GM20000 (cell line): ENCODE results near the gene FAH.

Source experiments
- DNase-seq: peaks from one replicate; pipeline ENCODE4 v3.0.0; 2012; ENCODE audit warnings: low spot score
- TF ChIP-seq, protein P1 (sequence below): IDR thresholded peaks from 2 replicates; pipeline ENCODE4 v1.5.1; 2012; ENCODE audit warnings: mild to moderate bottlenecking, control low read depth; ENCODE audit errors: extremely low read depth, missing control alignments

FAH gene

DNA sequence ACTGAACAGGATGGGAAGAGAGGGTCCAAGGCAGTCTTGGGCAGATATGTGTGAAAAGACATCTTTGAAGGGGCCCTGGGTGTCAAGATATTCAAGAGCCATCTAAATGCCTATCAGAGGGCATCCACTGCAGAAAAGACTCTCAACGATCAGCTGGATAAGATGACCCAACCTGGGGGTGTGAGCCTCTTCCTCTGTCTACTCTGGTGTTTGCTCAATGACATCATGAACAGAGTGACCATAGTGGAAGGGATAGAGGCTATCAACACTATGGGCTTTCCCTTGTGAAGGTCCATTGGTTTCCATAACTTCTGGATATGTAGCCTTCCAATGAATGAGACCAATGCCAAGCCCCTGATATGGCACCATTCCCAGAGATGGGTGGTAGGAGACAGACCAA, 42.1 kb downstream of the FAH start:
- DNase-seq = no peak
- TF ChIP-seq, protein P1, sequence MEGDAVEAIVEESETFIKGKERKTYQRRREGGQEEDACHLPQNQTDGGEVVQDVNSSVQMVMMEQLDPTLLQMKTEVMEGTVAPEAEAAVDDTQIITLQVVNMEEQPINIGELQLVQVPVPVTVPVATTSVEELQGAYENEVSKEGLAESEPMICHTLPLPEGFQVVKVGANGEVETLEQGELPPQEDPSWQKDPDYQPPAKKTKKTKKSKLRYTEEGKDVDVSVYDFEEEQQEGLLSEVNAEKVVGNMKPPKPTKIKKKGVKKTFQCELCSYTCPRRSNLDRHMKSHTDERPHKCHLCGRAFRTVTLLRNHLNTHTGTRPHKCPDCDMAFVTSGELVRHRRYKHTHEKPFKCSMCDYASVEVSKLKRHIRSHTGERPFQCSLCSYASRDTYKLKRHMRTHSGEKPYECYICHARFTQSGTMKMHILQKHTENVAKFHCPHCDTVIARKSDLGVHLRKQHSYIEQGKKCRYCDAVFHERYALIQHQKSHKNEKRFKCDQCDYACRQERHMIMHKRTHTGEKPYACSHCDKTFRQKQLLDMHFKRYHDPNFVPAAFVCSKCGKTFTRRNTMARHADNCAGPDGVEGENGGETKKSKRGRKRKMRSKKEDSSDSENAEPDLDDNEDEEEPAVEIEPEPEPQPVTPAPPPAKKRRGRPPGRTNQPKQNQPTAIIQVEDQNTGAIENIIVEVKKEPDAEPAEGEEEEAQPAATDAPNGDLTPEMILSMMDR = no peak

GRCh38 chr15:80199366-80199765, 46.6 kb downstream of the FAH start:
- DNase-seq = no peak
- TF ChIP-seq, protein P1 = no peak

- TF ChIP-seq, protein P1 = no peak
- no peak for DNase-seq
Observed at GRCh38 chr15:80199869-80200268, 47.1 kb downstream of the FAH start.

DNA sequence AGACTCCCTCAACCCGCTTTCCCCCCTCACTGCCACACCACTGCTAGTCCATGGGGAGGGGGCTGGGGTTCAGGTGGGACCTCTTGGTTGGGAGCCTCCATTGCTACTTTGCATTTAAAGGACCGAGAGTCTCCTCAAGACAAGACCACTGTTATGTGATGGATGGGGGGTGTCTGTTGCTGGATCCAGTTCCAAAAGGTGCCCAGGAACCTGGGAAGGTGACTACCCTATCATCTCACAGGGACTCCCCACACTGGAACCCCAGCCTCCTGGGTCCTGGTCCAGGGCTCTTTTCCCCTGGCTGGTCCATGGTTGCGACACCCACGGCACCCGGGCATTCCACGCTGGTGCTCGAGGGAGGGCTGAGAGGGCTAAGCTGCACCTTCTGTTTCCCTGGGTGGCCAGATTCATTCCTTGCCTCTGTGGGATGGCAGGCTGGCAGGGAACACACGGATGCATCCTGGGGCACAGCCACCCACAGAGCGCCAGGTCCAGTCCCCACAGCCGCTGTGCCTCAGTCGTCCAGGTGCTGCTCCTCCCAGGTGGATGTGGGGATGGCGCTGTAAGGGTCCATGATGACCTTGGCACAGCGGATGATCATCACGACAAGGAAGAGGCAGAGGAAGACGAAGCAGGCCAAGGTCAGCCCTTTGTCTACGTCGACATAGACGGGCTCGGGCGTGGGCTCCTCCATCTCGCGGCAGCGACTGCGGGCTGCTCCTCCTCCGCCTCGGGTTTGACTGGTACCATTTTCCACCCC, 48.6 kb downstream of the FAH start:
- TF ChIP-seq, protein P1 = no peak
- DNase-seq = no peak

- TF ChIP-seq, protein P1 = no peak
Observed at GRCh38 chr15:80202016-80202315, 49.2 kb downstream of the FAH start.

GRCh38 chr15:80202641-80203360, 50.0 kb downstream of the FAH start:
- DNase-seq = no peak
- TF ChIP-seq, protein P1 = no peak

More at GRCh38 chr15:80202016-80202315, 49.2 kb downstream of the FAH start:
- no peak for DNase-seq

GRCh38 chr15:80203361-80203885, 50.6 kb downstream of the FAH start:
- no peak for DNase-seq
- TF ChIP-seq, protein P1 = no peak
